GM13977 (cell line): ENCODE results near the gene NR3C1.

Experiments
- DNase-seq: peaks from one replicate; pipeline ENCODE4 v3.0.0; 2012; ENCODE audit warnings: low spot score
- in situ Hi-C: fragments of 300-500 bp; cut with MboI; formaldehyde crosslinking; loops from one replicate; pipeline ENCODE4 v1.12.0; 2022; ENCODE audit warnings: low sequenced_read_pairs, low pct_unique_long_range_greater_than_20kb, mixed read lengths, inconsistent platforms; ENCODE audit not compliant: unreplicated experiment
- TF ChIP-seq, protein P1 (sequence below): IDR thresholded peaks from 2 replicates; pipeline ENCODE4 v1.5.1; 2012; ENCODE audit warnings: mild to moderate bottlenecking, control low read depth; ENCODE audit not compliant: insufficient read depth; ENCODE audit errors: extremely low read depth, missing control alignments

NR3C1 gene

DNA sequence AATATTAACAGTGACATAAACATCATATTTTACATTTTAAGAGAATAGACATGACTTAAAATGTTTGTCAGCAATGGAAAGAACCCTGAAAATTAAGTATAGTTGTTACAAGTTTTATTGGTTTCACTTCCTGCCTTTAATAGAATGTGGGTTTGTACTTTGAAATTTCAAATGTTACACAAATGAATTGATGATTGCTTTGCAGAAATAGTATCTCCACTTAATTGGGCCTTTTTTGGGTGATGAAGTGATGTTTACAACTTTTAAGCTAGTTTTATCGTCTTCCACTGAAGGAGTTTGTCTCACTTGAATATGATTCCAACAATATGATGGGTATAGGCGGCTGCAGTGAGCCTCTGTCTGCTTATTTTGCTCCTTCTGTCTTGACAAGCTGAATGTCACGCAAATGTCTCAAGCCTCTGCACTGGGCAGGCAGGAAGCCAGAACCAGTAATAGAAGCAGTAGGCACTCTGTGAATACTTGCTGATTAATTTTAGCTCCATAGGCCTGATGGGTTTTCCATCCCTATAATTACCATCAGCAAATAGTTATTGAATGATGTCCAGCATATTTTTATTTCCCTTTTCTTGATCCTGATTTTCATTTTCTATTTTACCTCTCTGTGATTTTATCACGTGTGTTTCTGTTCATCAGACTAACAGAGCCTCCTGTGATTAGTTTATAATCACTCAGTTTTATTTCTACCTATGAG is 10.6 kb upstream of the NR3C1 start:
- no peak for DNase-seq
- in situ Hi-C loops = loop anchor here (25.0 kb wide), 1 partner anchor 398 kb away; the partner anchor contains the start of gene HMHB1
- TF ChIP-seq, protein P1, sequence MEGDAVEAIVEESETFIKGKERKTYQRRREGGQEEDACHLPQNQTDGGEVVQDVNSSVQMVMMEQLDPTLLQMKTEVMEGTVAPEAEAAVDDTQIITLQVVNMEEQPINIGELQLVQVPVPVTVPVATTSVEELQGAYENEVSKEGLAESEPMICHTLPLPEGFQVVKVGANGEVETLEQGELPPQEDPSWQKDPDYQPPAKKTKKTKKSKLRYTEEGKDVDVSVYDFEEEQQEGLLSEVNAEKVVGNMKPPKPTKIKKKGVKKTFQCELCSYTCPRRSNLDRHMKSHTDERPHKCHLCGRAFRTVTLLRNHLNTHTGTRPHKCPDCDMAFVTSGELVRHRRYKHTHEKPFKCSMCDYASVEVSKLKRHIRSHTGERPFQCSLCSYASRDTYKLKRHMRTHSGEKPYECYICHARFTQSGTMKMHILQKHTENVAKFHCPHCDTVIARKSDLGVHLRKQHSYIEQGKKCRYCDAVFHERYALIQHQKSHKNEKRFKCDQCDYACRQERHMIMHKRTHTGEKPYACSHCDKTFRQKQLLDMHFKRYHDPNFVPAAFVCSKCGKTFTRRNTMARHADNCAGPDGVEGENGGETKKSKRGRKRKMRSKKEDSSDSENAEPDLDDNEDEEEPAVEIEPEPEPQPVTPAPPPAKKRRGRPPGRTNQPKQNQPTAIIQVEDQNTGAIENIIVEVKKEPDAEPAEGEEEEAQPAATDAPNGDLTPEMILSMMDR = no peak

DNA sequence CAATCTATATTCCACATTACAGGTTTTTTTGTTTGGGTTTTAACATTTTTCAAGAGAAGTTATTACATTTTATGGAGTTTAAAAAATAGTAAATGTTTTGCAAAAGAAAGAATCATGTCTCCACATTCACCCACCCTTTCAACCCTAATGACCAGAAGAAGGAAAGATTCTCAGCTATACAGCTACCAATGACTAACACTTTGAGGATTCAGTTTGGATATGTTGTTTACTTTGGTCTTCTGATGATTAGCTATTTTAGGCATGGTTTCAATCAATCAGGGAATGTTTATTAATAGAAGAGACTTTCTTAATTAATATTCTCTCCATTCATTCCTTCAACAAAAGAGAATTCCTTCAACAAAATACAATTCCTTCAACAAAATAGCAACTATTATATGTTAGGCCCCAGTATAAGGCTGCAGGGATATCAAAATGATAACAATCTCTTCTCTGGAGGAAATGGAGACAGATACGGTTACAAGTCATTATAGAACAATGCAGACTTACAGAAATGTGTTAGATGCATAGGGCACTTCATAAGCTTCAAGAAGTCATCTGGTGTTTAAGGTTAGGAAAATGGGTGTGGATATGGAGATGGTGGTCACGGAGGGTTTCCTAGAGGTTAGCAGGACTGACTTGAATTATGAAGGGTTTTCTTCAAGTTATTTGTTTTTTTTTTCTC is 9.3 kb upstream of the NR3C1 start:
- no peak for DNase-seq
- in situ Hi-C loops = loop anchor here (25.0 kb wide), 1 partner anchor 399 kb away; the partner anchor contains the start of gene HMHB1
- TF ChIP-seq, protein P1 = no peak

DNA sequence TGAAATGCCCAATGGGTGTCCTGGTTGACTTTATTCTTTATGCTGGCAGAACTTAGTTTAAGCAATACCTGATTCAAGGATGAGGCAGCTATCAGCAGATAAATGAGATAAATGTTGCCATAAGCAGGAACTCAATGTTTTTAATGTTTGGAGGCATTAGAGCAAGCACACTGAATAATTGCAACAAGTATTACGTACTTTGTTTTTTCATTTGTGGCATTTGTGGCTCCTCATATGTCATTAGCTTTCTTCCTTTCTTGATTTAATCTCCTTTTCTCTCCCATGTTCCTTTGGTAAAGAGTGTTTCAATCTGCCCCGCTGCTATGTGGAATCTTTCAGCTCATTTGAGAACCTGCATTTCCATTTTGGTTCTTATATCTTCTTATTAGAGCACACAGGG is 6.4 kb upstream of the NR3C1 start:
- TF ChIP-seq, protein P1 = no peak
- in situ Hi-C loops = loop anchor here (10.0 to 25.0 kb wide), 2 partner anchors 395 to 402 kb away; partner anchors contain the start of gene HMHB1
- DNase-seq = no peak

DNA sequence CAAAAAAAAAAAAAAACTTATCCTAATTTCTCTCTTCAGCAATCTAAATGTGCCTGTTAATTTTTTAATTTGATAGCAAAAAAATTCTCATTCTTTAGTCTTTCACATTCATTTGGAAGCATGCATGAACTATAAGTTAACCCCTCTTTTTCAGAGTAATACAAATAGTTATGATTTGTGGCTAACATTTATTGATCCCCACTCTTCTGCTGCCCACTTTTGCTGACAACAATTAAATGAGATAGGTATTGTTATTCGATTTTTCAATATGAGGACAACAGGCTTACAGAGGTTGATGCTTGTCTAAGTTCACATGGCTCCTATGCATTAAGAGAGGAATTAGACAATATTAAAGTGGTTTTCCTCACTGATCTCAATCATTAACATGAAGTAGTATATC is 2.9 kb upstream of the NR3C1 start:
- in situ Hi-C loops = loop anchor here (10.0 to 25.0 kb wide), 2 partner anchors 392 to 406 kb away; partner anchors contain the start of gene HMHB1
- DNase-seq = no peak
- TF ChIP-seq, protein P1 = no peak

DNA sequence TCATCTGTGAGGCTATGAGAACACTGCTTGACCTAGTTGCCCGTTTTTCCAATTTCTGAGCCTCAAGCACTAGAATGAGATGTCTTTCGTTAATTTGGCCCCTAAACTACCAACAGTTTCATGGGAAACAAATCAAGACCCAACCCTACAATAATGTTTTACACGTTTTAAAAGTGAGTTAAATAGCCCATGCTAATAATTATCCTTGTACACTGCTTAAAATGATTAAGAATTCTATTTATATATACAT is 2.3 kb upstream of the NR3C1 start:
- DNase-seq = no peak
- in situ Hi-C loops = loop anchor here (10.0 to 25.0 kb wide), 2 partner anchors 391 to 407 kb away; partner anchors contain the start of gene HMHB1
- TF ChIP-seq, protein P1 = no peak

DNA sequence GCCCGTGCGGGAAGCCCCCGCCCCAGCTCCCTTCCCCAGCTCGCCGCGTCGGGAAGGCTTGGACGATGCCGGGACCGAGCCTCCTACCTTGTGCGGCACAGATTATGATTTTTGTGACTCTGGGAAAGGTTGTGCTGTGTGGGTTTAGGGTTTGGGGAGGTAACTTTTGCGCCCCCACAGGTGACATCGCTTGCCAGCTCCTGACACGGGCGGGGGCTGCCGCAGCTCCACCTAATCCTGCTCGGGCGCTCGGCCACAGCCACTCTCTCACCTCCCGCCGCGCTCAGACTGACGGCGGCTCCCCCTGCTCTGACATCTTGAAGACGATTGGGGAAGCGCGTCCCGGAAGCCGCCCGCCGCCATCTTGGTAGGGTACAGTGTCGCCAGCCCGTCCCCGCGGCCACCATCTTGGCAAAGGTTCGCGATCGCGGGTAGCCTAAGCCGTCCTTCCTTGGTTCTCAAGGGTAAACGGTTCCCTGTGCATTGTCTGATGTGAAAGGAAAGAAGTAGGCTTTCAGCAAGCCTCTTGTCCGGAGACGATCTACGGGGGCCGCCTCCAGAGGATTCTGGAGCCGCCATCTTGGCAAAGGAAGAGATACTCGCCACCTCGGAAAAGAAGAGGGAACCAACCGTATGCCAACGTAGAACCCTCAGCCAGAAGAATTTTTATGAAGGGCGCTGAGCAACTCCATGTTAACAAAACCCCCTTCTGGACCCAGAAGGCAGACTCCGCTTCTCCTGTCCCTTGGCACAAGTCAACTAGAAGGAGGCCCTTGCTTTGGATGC is 1.8 kb upstream of the NR3C1 start:
- peak; percentile 73 for DNase-seq
- TF ChIP-seq, protein P1 = peak; percentile 28
- in situ Hi-C loops = loop anchor here (10.0 to 25.0 kb wide), 2 partner anchors 390 to 407 kb away; partner anchors contain the start of gene HMHB1
